SU-DHL-6 (cell line): ENCODE data around the gene CCN2.

Experiments
- H2AFZ ChIP-seq: fragments of 200-600 bp; sonication (generic); 2 replicates; pipeline ENCODE4 v1.6.1; 2014; ENCODE audit warnings: low read depth, mild to moderate bottlenecking, moderate library complexity, mixed read lengths, antibody characterized with exemption, low read length; ENCODE audit not compliant: severe bottlenecking
- H3F3A ChIP-seq: fragments of 200-600 bp; shearing (Covaris generic); 2 replicates; pipeline ENCODE4 v1.6.0; 2016; ENCODE audit warnings: antibody characterized with exemption, mild to moderate bottlenecking; ENCODE audit not compliant: insufficient read depth
- H3K27ac ChIP-seq: fragments of 200-600 bp; sonication (generic); 2 replicates; pipeline ENCODE4 v1.5.1; 2016; ENCODE audit warnings: low read depth, mild to moderate bottlenecking, low read length, moderate library complexity, mixed read lengths
- H3K27me3 ChIP-seq: fragments of 200-600 bp; sonication (generic), shearing (Covaris generic); 2 replicates; pipeline ENCODE4 v1.6.0; 2014; ENCODE audit warnings: mild to moderate bottlenecking, low read length
- H3K36me3 ChIP-seq: fragments of 200-600 bp; sonication (generic); 2 replicates; pipeline ENCODE4 v1.6.1; 2014; ENCODE audit warnings: mild to moderate bottlenecking, low read length, mixed read lengths
- H3K4me2 ChIP-seq: fragments of 300-600, 200-600 bp; shearing (Covaris generic), sonication (generic); 2 replicates; pipeline ENCODE4 v1.6.0; 2014; ENCODE audit warnings: low read length, low read depth, mild to moderate bottlenecking; ENCODE audit not compliant: poor library complexity, severe bottlenecking
- H3K4me3 ChIP-seq: fragments of 200-600 bp; sonication (generic); 2 replicates; pipeline ENCODE4 v1.5.1; 2014; ENCODE audit warnings: antibody characterized with exemption, low read length, mild to moderate bottlenecking, mixed read lengths; ENCODE audit not compliant: insufficient read depth, poor library complexity, severe bottlenecking
- H3K79me2 ChIP-seq: fragments of 200-600 bp; sonication (generic); 2 replicates; pipeline ENCODE4 v1.6.1; 2014; ENCODE audit warnings: mild to moderate bottlenecking, low read length, moderate library complexity; ENCODE audit not compliant: insufficient read depth
- H3K9ac ChIP-seq: fragments of 200-600 bp; sonication (generic); 2 replicates; pipeline ENCODE4 v1.7.0; 2014; ENCODE audit warnings: mild to moderate bottlenecking, low read length
- H3K9me2 ChIP-seq: fragments of 200-600 bp; sonication (generic); replicated peaks from 2 replicates; pipeline ENCODE4 v1.6.1; 2014; ENCODE audit warnings: low read length; ENCODE audit not compliant: insufficient read depth
- H3K9me3 ChIP-seq: fragments of 200-600 bp; sonication (generic); 2 replicates; pipeline ENCODE4 v1.6.1; 2014; ENCODE audit warnings: low read length, mixed read lengths; ENCODE audit not compliant: insufficient read depth
- H4K20me1 ChIP-seq: fragments of 200-600 bp; sonication (generic); 2 replicates; pipeline ENCODE4 v1.6.1; 2014; ENCODE audit warnings: low read depth, mild to moderate bottlenecking, antibody characterized with exemption, low read length, moderate library complexity, mixed read lengths
- CTCF ChIP-seq: fragments of 200-600 bp; sonication (generic); IDR thresholded peaks from one replicate; pipeline ENCODE4 v1.5.1; 2017; ENCODE audit warnings: antibody characterized with exemption, mild to moderate bottlenecking, low read length, moderate library complexity; ENCODE audit not compliant: insufficient read depth, poor library complexity, severe bottlenecking
- EZH2phosphoT487 ChIP-seq: fragments of 200-600 bp; sonication (generic), shearing (Covaris generic); conservative IDR thresholded peaks from 2 replicates; pipeline ENCODE4 v1.6.1; 2018; ENCODE audit warnings: mild to moderate bottlenecking, antibody characterized with exemption, low read length, moderate library complexity, mixed read lengths

Gene CCN2

DNA sequence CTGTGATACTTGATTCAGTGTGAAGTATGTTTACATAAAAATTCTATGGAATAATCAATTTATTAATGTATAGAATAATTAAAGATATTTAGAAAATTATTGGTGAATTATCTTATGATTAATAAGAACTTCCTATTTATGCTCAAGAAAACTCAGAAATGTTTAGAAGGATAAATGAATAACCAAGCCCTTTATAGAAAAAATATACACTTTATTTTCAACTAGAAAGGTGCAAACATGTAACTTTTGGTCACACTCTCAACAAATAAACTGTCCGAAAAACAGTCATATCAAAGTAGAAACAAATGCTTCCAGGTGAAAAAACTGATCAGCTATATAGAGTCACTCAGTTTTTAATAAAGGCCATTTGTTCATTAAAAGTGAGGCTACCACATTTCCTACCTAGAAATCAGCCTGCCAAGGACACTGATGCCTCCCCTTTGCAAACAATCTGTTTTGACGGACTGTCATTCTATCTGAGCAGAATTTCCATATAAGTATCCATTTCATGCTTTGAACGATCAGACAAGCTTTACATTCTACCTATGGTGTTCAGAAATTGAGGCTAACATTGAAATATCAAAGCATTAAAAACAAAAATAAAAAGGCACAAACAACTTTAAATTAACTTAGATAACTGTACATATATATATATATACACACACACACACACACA is 3.0 kb downstream of the CCN2 start:
- no peak overlapping the region for H3K4me3 ChIP-seq
- H4K20me1 ChIP-seq: no peaks in the 10 kb centered on the region; the same call in 1 of the 2 replicates
- no peak overlapping the region for H2AFZ ChIP-seq
- H3K9me3 ChIP-seq: no peaks in the 10 kb centered on the region
- no peaks in the 10 kb centered on the region for H3K27me3 ChIP-seq
- H3K4me2 ChIP-seq: no peak overlapping the region
- H3K36me3 ChIP-seq: no peaks in the 10 kb centered on the region
- H3K79me2 ChIP-seq: no peaks in the 10 kb centered on the region
- H3K9me2 ChIP-seq: no peaks in the 10 kb centered on the region
- TF ChIP-seq EZH2phosphoT487: no peak
- TF ChIP-seq CTCF: no peak
- no peaks in the 10 kb centered on the region for H3F3A ChIP-seq
- H3K27ac ChIP-seq: no peak overlapping the region
- H3K9ac ChIP-seq: no peak overlapping the region

- Histone ChIP-seq H3K27ac (no peak overlapping the region), H3K4me3 (no peak overlapping the region), H3F3A (no peaks in the 10 kb centered on the region), H3K9me3 (no peaks in the 10 kb centered on the region), H3K79me2 (no peaks in the 10 kb centered on the region), H4K20me1 (no peaks in the 10 kb centered on the region; the same call in 1 of the 2 replicates), H3K9me2 (no peaks in the 10 kb centered on the region), H3K9ac (no peak overlapping the region), H2AFZ (no peak overlapping the region), H3K4me2 (no peak overlapping the region), H3K27me3 (no peaks in the 10 kb centered on the region), H3K36me3 (no peaks in the 10 kb centered on the region)
- TF ChIP-seq EZH2phosphoT487: no peak
- no peak for TF ChIP-seq CTCF
These were observed 3.9 kb downstream of the CCN2 start for GRCh38 chr6:131946992-131947955.

DNA sequence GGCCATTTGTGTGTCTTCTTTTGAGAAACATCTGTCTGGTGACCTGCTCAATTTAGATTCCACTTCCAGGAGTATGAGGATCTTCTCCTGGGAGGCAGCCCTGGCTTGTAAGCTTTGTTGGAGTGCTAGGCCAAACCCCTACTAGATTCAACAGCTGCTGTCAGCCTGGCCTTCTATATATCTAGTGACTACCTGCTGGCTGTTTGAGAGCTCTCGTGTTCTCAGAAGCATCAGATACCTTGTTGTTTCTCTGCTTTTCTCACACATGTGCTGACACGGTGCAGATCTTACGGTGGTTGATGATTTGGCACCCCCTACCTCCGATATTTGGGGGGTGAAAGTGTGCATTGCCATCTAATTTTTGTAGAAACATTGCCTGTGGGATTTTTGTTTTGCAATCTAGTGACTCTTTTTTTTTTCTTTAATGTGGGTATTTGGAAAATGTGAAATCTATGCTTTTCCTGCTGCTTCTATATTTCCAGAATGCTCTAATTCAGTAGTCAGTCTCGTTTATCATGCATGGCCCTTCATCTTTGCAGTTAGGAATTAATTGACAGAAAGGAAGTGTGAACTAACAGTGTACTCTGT is 4.7 kb downstream of the CCN2 start:
- no peak for TF ChIP-seq CTCF
- TF ChIP-seq EZH2phosphoT487: no peak
- no peaks in the 10 kb centered on the region for H3K9me3 ChIP-seq
- no peaks in the 10 kb centered on the region for H3K36me3 ChIP-seq
- H3K9me2 ChIP-seq: no peaks in the 10 kb centered on the region
- no peaks in the 10 kb centered on the region for H3F3A ChIP-seq
- no peak overlapping the region for H3K9ac ChIP-seq
- H2AFZ ChIP-seq: no peak overlapping the region
- no peaks in the 10 kb centered on the region for H3K27me3 ChIP-seq
- no peak overlapping the region for H3K27ac ChIP-seq
- H3K4me2 ChIP-seq: no peak overlapping the region
- no peak overlapping the region for H3K4me3 ChIP-seq
- no peaks in the 10 kb centered on the region for H3K79me2 ChIP-seq
- no peaks in the 10 kb centered on the region; the same call in 1 of the 2 replicates for H4K20me1 ChIP-seq
